Mucosa of stomach (tissue), 1 donor: ENCODE data around the gene SRRM2.

ENCODE experiments used
- H3K27me3 ChIP-seq: one replicate; pipeline ENCODE4 v1.7.0; 2013; ENCODE audit warnings: mild to moderate bottlenecking, low read length; ENCODE audit not compliant: control insufficient read depth, insufficient read depth
- H3K36me3 ChIP-seq: one replicate; pipeline ENCODE4 v1.7.0; 2013; ENCODE audit warnings: low read length; ENCODE audit not compliant: control insufficient read depth, insufficient read depth
- H3K4me1 ChIP-seq: one replicate; pipeline ENCODE4 v1.7.0; 2013; ENCODE audit warnings: mild to moderate bottlenecking, low read length; ENCODE audit not compliant: control insufficient read depth, insufficient read depth
- H3K4me3 ChIP-seq: one replicate; pipeline ENCODE4 v1.7.0; 2013; ENCODE audit warnings: low read length
- H3K9ac ChIP-seq: one replicate; pipeline ENCODE4 v1.7.0; 2013; ENCODE audit warnings: mild to moderate bottlenecking, low read length, moderate library complexity
- H3K9me3 ChIP-seq: one replicate; pipeline ENCODE4 v1.7.0; 2013; ENCODE audit warnings: mild to moderate bottlenecking, low read length, moderate library complexity; ENCODE audit not compliant: control insufficient read depth
- donor health status: Pancreatic carcinoma.

SRRM2 gene

GRCh38 chr16:2745961-2746360 is 6.5 kb upstream of the SRRM2 start:
- no peak overlapping the region for H3K4me3 ChIP-seq
- no peak overlapping the region for H3K9ac ChIP-seq
- H3K4me1 ChIP-seq, result no peaks in the 10 kb centered on the region
- no peaks in the 10 kb centered on the region for H3K27me3 ChIP-seq
- H3K9me3 ChIP-seq, result no peaks in the 10 kb centered on the region
- H3K36me3 ChIP-seq, result no peaks in the 10 kb centered on the region

DNA sequence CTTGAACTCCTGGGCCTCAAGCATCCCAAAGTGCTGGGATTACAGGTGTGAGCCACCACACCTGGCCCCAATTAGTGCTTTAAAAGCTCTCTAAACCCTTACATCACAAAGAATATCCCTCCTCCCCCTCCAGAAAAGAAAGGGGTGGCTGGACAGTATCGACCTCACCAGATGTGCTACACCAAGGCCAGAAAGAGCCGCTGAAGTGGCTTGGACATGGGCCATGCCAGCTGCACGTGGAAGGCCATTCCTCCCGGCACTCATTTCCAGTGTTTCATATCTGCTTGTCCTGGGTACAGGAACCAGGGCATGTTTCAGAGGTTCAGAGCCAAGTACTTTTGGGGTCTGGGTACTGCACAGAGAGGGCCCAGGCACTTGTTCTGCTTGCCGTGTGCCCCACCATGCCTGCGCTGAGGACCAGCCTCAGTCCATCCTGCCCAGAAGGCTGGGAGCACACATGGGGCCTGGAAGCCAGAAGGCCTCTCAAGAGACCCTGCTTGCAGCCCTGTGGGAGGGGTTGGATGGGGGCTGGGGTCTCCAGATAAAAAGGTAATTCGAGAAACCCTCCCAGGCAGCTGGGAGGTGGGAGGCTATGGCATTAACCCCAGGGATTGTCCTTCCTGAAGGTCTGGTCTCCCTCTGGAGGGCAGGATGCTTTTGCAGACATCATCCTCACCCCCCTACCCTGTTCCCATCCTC is 3.5 kb upstream of the SRRM2 start:
- Histone ChIP-seq H3K9me3 (no peaks in the 10 kb centered on the region), H3K9ac (no peak overlapping the region), H3K4me3 (no peak overlapping the region), H3K27me3 (no peaks in the 10 kb centered on the region), H3K4me1 (peaks cover 11% of the 10 kb centered on the region), H3K36me3 (no peaks in the 10 kb centered on the region)

DNA sequence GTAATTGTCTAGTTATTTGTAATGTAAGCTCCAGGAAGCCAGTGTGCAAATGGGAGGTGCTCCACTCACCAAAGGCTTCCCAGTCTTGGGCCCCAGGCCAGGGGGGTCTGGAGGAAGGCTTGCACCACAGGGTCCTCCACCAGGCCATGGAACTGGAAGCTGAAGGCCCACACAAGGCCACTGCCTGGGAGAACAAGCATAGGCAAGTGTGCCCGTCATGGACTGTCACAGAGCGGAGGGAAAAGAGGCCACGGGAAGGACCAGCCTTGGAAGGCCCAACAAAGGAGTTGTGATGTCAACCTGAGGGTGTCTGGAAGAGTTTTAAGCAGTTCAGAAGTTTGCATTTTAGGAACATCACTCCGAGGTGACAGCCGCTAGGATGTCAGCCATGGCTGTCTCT is 3.0 kb upstream of the SRRM2 start:
- H3K36me3 ChIP-seq, result no peaks in the 10 kb centered on the region
- no peaks in the 10 kb centered on the region for H3K27me3 ChIP-seq
- peaks cover 11% of the 10 kb centered on the region for H3K4me1 ChIP-seq
- no peak overlapping the region for H3K4me3 ChIP-seq
- no peak overlapping the region for H3K9ac ChIP-seq
- H3K9me3 ChIP-seq, result no peaks in the 10 kb centered on the region

DNA sequence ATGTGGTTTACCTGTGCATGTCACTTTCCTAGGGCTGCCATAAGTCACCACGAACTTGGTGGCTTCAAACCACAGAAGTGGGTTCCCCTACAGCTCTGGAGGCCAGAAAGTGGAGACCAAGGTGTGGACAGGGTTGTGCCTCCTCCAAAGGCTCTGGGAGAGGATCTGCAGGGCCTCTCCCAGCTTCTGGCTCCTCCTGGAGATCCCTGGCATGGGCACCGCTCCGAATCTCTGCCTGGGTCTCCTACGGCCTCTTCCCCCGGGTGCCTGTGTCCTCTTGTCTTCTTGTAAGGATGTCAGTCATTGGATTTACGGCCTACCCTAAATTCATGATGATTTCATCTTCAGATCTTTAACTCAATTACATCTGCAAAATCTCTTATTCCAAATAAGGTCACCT is 2.5 kb upstream of the SRRM2 start:
- Histone ChIP-seq H3K4me3 (no peak overlapping the region), H3K36me3 (no peaks in the 10 kb centered on the region), H3K9me3 (no peaks in the 10 kb centered on the region), H3K9ac (no peak overlapping the region), H3K27me3 (no peaks in the 10 kb centered on the region), H3K4me1 (peaks cover 13% of the 10 kb centered on the region)

DNA sequence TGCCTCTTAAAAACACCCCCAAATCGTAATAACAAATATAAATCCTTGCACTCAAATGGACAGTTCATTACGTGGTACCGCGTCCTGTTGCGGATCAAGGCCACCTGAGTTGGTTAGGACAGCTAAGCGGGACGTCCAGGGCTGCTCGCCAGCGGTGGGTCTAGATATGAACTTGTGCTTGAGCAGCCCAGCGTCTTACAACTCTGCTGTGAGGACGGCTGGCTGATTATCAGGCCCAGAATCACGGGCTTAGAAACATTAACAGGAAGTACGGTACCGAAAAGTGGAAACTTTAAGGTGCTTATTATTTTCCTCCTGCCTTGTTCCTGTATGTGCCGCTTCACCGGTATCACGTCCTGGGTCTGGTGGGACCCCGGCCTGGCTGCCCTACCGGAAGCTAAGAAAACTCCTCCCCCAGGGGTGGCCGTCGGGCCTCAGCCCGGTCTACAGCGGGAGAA is 832 bp upstream of the SRRM2 start:
- peak overlapping the region; percentile 84 for H3K9ac ChIP-seq

DNA sequence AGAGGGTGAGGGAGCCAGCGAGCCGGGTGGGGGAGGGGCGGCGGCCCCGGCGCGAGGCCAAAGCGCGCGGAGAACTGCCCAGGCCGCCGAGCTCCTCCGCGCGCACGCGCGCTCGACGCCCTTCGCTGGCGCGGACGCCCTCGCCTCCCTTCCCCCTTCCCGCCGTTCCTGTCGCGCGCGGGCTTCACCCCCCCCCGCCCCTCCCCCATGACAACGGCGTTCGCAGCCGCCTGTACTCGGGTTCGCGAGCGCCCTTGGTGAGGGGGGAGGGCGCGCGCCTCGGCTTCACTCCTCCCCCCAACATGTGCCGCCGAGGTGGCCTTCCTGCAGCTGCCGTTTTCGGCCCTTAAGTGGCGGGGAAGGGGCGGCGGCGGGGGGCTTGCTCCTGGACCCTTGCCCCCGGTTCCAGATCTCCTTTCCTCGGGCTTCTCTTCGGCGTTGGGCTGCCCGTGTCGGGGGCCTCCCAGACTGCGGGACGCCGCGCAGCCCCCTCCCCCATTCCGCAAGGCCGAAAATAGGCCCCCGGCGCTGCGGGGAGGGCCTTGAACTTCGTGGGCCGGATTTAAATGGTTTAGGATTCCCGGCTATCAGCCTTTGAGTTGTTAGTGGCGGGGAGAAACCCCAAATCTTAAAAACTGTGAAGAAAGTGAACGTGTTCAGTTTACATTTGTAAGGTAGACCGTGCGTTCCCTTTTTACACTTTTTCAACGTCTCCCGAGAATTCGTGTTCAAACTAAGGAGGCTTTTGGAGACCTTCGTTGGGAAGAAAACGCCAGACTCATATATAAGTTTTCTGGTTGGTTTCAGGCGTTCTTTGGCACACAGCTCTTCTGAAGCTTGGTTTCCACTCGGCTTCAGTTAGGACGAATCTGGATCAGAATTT is 653 bp downstream of the SRRM2 start:
- Histone ChIP-seq H3K9me3 (no peaks in the 10 kb centered on the region), H3K9ac (peak overlapping the region; percentile 84), H3K4me1 (peaks cover 27% of the 10 kb centered on the region), H3K36me3 (peaks cover 3% of the 10 kb centered on the region), H3K4me3 (peak overlapping the region; percentile 56), H3K27me3 (no peaks in the 10 kb centered on the region)

More for the DNA sequence above, 832 bp upstream of the SRRM2 start:
- no peaks in the 10 kb centered on the region for H3K27me3 ChIP-seq
- H3K36me3 ChIP-seq, result peaks cover 3% of the 10 kb centered on the region
- peaks cover 27% of the 10 kb centered on the region for H3K4me1 ChIP-seq
- H3K9me3 ChIP-seq, result no peaks in the 10 kb centered on the region
- H3K4me3 ChIP-seq, result peak overlapping the region; percentile 29

DNA sequence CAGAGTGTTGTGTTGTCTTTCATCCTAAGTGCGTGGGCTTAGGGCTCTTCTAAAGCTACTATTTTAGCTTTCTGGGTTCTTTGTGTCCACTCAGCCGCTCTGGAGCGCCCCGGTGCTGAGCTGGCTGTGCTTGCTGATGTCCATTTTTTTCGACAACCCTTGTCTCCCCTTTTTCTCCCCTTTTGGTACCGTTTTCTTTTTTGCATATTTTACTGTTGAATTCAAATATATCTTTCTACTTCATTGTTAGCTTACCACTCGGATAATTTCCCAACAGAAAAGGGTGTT is 1.2 kb downstream of the SRRM2 start:
- Histone ChIP-seq H3K9ac (peak overlapping the region; percentile 76), H3K9me3 (no peaks in the 10 kb centered on the region), H3K36me3 (peaks cover 8% of the 10 kb centered on the region), H3K27me3 (no peaks in the 10 kb centered on the region), H3K4me1 (peaks cover 27% of the 10 kb centered on the region), H3K4me3 (peak overlapping the region; percentile 56)

DNA sequence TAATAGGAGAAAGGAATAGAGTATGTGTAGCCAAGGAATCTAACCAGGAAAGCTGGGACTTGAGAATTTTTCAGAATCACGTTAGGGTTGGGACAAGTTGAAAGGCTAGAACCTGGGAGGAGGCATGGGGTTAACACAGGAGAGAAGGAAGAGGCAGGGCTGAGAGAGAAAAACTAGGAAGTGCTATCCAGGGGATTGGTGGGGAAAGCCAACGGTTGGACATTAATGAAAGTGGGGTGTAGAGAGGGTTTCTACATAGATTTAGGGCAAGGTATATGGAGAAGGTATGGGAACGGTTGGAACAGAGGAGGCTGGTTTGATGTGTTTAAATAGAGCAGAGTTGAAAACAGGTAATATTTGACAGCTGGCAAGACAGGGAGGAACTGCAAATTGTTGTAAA is 2.7 kb downstream of the SRRM2 start:
- peaks cover 27% of the 10 kb centered on the region for H3K4me1 ChIP-seq
- peaks cover 23% of the 10 kb centered on the region for H3K36me3 ChIP-seq
- no peaks in the 10 kb centered on the region for H3K27me3 ChIP-seq
- no peaks in the 10 kb centered on the region for H3K9me3 ChIP-seq
- H3K4me3 ChIP-seq, result peak overlapping the region; percentile 21
- H3K9ac ChIP-seq, result peak overlapping the region; percentile 76

DNA sequence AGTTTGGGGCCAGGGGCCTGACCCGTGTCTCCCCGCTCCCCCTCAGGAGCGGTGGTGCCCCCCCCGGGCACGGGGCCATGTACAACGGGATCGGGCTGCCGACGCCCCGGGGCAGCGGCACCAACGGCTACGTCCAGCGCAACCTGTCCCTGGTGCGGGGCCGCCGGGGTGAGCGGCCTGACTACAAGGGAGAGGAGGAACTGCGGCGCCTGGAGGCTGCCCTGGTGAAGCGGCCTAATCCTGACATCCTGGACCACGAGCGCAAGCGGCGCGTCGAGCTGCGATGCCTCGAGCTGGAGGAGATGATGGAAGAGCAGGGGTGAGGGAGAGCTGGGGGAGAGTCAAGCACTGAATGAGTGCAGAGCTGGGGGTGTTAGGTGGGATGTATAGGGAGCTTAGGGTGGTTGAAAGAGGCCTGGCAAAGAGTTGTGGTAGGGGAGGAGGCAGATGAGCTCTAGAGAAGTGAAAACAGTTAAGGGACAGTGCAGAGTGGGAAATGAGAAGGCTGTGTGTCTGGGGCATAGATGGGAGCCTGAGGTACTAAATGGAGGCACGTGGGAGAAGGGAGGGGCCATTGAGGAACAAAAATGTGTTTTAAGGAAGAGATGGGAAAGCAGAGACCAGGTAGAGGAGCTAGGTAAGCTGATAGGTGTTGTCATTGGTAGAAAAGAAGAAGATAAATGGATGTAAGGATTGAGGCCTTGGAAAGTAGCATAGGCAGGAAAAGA is 4.0 kb downstream of the SRRM2 start:
- Histone ChIP-seq H3K4me3 (no peak overlapping the region), H3K36me3 (peaks cover 27% of the 10 kb centered on the region), H3K9ac (no peak overlapping the region), H3K4me1 (peaks cover 23% of the 10 kb centered on the region), H3K9me3 (no peaks in the 10 kb centered on the region), H3K27me3 (no peaks in the 10 kb centered on the region)

GRCh38 chr16:2757344-2757743 is 4.9 kb downstream of the SRRM2 start:
- Histone ChIP-seq H3K9ac (no peak overlapping the region), H3K36me3 (peaks cover 36% of the 10 kb centered on the region), H3K4me1 (peaks cover 16% of the 10 kb centered on the region), H3K27me3 (no peaks in the 10 kb centered on the region), H3K4me3 (no peak overlapping the region), H3K9me3 (no peaks in the 10 kb centered on the region)

DNA sequence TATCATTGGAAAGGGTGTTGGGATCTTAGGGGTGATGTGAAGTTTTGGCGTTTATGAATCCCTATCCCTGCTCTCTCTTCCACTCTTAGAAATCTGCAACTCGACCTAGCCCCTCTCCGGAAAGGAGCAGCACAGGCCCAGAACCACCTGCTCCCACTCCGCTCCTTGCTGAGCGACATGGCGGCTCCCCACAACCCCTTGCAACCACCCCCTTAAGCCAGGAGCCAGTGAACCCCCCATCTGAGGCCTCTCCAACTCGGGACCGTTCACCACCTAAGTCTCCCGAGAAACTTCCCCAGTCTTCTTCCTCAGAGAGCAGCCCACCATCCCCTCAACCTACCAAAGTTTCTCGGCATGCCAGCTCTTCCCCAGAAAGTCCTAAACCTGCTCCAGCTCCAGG is 9.0 kb downstream of the SRRM2 start:
- H3K4me1 ChIP-seq, result no peaks in the 10 kb centered on the region
- H3K9me3 ChIP-seq, result no peaks in the 10 kb centered on the region
- H3K36me3 ChIP-seq, result peaks cover 67% of the 10 kb centered on the region
- H3K27me3 ChIP-seq, result no peaks in the 10 kb centered on the region
- no peak overlapping the region for H3K9ac ChIP-seq
- no peak overlapping the region for H3K4me3 ChIP-seq
